HEK293 (cell line): ENCODE measurements around the gene EFHC1.

Experiments used
- SETDB1 ChIP-seq: IDR thresholded peaks from one replicate; pipeline ENCODE4 v1.6.1; 2017; ENCODE audit warnings: mild to moderate bottlenecking, low read length, moderate library complexity, mixed read lengths; ENCODE audit not compliant: insufficient read length
- YY1 ChIP-seq: fragments of 450-650 bp; formaldehyde crosslinking; IDR thresholded peaks from 2 replicates; pipeline ENCODE4 v1.5.1; 2018; ENCODE audit warnings: missing biosample characterization, missing genetic modification characterization
- ZNF2 ChIP-seq: fragments of 450-650 bp; formaldehyde crosslinking; IDR thresholded peaks from 2 replicates; pipeline ENCODE4 v1.5.1; 2016; ENCODE audit warnings: missing biosample characterization, missing genetic modification characterization
- TF ChIP-seq, protein P1 (sequence below): fragments of 450-650 bp; formaldehyde crosslinking; IDR thresholded peaks from 2 replicates; pipeline ENCODE4 v1.5.1; 2016; ENCODE audit warnings: missing biosample characterization, missing genetic modification characterization
- TF ChIP-seq, protein P2 (sequence below): fragments of 450-650 bp; formaldehyde crosslinking; IDR thresholded peaks from 2 replicates; pipeline ENCODE4 v1.5.1; 2016; ENCODE audit warnings: missing biosample characterization, missing genetic modification characterization

DNA sequence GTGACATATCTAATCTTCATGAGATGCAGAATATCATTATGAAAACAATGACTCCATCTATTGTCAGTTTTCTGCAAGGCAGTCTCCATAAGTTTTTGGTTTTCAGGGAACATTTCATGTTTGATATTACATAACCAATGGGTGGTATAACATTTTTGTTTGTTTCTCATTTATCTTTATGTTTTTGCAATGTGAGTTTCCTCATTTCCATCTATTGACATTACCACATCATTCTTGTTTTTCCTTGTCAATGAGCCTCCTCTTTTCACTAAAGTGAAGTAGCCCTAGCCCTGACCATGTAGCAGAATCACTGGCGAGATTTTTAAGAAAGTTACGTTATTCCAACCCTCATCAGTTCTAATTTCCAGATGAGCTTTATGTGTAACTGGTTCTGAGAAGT lies 4.4 kb downstream of the EFHC1 start:
- TF ChIP-seq, protein P1, sequence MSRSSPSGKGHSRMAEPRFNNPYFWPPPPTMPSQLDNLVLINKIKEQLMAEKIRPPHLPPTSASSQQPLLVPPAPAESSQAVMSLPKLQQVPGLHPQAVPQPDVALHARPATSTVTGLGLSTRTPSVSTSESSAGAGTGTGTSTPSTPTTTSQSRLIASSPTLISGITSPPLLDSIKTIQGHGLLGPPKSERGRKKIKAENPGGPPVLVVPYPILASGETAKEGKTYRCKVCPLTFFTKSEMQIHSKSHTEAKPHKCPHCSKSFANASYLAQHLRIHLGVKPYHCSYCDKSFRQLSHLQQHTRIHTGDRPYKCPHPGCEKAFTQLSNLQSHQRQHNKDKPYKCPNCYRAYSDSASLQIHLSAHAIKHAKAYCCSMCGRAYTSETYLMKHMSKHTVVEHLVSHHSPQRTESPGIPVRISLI (tag by site-specific recombination): no peak
- no peak for TF ChIP-seq SETDB1
- TF ChIP-seq, protein P2, sequence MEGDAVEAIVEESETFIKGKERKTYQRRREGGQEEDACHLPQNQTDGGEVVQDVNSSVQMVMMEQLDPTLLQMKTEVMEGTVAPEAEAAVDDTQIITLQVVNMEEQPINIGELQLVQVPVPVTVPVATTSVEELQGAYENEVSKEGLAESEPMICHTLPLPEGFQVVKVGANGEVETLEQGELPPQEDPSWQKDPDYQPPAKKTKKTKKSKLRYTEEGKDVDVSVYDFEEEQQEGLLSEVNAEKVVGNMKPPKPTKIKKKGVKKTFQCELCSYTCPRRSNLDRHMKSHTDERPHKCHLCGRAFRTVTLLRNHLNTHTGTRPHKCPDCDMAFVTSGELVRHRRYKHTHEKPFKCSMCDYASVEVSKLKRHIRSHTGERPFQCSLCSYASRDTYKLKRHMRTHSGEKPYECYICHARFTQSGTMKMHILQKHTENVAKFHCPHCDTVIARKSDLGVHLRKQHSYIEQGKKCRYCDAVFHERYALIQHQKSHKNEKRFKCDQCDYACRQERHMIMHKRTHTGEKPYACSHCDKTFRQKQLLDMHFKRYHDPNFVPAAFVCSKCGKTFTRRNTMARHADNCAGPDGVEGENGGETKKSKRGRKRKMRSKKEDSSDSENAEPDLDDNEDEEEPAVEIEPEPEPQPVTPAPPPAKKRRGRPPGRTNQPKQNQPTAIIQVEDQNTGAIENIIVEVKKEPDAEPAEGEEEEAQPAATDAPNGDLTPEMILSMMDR (tag by site-specific recombination): no peak
- no peak for TF ChIP-seq YY1 (tag by site-specific recombination)
- TF ChIP-seq ZNF2 (tag by site-specific recombination): no peak
